WI38 (cell line): ENCODE measurements around the gene TEAD1.

Source experiments
- H3K4me3 ChIP-seq: 2 replicates; pipeline ENCODE4 v1.5.1; 2011; ENCODE audit warnings: low read depth, mild to moderate bottlenecking, control low read depth, low read length
- TF ChIP-seq, protein P1 (sequence below): IDR thresholded peaks from 2 replicates; pipeline ENCODE4 v1.5.1; 2012; ENCODE audit warnings: low read depth, mild to moderate bottlenecking, control low read depth, low read length

Gene TEAD1

DNA sequence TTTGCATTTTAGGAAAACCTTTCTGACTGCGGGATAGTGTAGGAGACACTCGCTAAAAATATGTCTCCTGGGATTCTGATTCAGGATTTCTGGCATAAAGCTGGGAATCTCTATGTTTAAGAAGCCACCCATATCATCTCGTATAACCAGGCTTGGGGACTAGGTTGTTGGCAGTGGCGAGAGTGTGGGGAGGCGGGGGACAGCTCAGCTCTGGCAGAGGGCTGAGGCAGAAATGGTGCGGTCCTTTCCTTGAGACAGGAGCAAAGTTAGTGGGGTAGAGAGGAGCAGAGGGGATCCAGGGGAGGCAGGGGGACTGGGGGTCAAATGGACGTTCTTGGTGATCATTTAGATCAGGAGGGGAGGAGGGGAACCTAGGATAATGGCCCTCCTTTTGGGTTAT is 74.3 kb downstream of the TEAD1 start:
- no peak overlapping the region for H3K4me3 ChIP-seq
- TF ChIP-seq, protein P1, sequence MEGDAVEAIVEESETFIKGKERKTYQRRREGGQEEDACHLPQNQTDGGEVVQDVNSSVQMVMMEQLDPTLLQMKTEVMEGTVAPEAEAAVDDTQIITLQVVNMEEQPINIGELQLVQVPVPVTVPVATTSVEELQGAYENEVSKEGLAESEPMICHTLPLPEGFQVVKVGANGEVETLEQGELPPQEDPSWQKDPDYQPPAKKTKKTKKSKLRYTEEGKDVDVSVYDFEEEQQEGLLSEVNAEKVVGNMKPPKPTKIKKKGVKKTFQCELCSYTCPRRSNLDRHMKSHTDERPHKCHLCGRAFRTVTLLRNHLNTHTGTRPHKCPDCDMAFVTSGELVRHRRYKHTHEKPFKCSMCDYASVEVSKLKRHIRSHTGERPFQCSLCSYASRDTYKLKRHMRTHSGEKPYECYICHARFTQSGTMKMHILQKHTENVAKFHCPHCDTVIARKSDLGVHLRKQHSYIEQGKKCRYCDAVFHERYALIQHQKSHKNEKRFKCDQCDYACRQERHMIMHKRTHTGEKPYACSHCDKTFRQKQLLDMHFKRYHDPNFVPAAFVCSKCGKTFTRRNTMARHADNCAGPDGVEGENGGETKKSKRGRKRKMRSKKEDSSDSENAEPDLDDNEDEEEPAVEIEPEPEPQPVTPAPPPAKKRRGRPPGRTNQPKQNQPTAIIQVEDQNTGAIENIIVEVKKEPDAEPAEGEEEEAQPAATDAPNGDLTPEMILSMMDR = no peak

DNA sequence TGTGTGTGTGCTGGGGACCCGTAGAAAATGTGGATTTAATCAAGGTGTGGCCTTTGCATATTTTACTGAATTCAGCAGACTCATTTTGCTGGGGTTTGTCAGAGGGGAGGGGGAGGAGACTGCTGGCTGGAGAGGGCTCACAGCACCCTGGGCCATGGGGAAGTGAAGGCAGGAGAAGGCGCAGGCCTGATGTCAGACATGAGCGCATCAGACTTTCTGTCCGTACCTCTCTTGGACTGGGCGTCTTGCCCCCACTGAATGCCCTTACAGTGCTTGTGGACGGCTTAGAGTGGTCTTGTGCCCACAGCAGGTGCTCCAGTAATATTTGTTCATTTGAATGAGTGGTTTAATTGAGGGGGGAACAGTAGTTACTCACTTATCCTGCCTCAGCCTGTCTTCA is 75.2 kb downstream of the TEAD1 start:
- TF ChIP-seq, protein P1 = no peak
- H3K4me3 ChIP-seq = no peak overlapping the region

DNA sequence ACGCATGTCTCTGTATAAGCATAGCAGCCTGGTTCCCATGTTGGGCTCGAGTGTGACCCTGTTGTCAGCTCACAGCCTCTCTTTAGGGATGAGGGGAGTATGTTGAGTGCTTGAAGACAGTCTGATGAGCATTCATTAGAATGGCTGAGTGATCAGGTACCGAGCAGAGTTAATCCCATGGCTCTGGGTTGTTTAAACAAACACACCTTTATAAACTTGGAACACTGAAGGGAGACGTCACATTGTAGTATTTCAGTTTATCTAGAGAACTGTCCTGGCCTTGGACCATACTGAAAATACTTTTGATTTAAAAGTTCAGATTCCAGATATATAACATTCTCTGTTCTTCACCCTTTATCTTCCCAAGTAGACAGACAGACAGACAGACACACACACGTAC is 76.0 kb downstream of the TEAD1 start:
- TF ChIP-seq, protein P1 = no peak
- no peak overlapping the region for H3K4me3 ChIP-seq

DNA sequence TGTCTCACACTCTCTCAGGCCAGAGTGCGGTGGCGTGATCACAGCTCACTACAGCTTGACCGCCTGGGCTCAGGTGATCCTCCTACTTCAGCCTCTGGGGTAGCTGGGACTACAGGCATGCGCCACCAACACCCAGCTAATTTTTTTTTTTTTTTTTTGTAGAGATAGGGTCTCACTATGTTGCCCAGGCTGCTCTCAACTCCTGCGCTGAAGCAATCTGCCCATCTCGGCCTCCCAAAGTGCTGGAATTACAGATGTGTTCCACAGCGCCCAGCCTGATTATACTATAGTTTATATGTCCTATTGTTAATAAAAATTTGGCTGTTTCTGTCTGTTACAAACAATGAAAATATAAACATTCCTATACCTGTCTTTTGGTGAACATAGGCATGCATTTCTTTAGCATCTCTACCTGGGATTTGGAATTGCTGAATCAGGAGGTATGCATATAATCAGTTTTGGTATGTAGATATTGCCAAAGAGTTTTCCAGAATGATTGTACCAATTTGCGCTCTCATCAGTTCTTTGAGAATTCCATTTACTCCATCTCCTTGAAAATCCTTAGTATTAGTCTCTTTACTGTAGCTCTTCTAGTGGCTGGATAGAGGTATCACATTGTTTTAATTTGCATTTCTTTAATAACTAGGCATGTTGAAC is 78.8 kb downstream of the TEAD1 start:
- TF ChIP-seq, protein P1 = no peak
- H3K4me3 ChIP-seq = no peak overlapping the region

DNA sequence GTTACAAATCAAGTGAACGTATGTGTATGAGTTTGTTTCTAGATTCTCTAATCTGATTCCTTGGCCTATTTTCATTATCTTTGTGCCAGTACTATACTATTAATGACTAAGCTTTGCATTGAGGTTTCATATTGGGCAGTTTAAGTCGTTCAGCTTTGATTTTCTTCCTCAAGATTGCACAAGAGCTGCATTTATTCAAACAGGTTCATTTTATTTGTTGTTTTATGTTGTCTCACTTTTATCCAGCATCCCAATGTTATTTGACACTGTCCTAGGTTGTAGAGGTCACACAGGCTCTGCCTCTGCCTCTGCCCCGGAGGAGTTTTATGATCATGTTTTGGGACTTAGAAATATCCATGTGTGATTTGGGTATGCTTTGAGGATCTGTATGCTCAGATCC is 79.8 kb downstream of the TEAD1 start:
- no peak overlapping the region for H3K4me3 ChIP-seq
- TF ChIP-seq, protein P1 = no peak

DNA sequence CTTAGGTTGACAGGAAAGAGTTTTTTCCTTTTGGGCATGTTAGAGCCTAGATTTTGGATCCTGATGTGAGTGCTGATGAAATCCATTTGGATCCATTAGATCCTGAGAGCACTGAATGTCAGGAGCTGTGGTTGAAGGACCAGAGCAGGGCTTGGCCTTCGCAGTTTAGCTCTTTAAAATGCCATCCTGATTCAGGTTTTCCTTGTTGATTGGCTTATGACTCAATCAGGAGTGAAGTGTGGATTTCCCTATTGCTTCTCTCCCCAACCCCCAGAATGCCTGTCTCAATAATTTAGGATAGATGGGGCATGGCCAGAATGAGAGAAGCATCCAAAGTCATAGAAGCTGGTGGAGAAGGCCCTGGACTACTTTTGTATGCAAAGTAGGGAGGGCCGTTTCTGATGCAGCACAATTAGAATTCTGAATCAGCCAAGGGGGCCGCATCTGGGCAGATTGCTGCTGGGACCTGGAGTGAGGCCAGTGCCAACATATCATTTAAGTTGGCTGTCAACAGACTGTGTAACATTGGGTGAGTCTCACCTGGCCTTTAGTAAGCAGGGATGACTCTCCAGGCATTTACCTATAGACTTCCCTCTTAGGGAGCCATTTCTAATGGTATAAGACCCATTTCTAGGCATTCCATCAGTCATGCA is 80.5 kb downstream of the TEAD1 start:
- TF ChIP-seq, protein P1 = no peak
- no peak overlapping the region for H3K4me3 ChIP-seq
